HepG2 (cell line): ENCODE measurements around the gene CDV3. TPM values are rescaled to one million over a fixed set of nuclear protein-coding genes. Genes with fewer than 3 reads are reported as not detected.

Experiments
- AKAP8 ChIP-seq: sonication (generic); formaldehyde crosslinking; IDR thresholded peaks from 2 replicates; pipeline ENCODE4 v1.5.1; 2020; ENCODE audit warnings: mild to moderate bottlenecking, missing genetic modification reagents
- BCL6 ChIP-seq: IDR thresholded peaks from 2 replicates; pipeline ENCODE4 v1.6.1; 2016; ENCODE audit warnings: missing genetic modification reagents, missing compliant biosample characterization
- ELF3 ChIP-seq: IDR thresholded peaks from 2 replicates; pipeline ENCODE4 v1.6.1; 2016; ENCODE audit warnings: missing genetic modification reagents, missing compliant biosample characterization
- ELF4 ChIP-seq: sonication (generic); formaldehyde crosslinking; IDR thresholded peaks from 2 replicates; pipeline ENCODE4 v1.5.0; 2020; ENCODE audit warnings: missing genetic modification reagents, mild to moderate bottlenecking, moderate library complexity, borderline replicate concordance
- LCORL ChIP-seq, 2 experiments: fragments of 450-650 bp in 1 of 2; sonication (generic) in 1 of 2; formaldehyde crosslinking in 1 of 2; IDR thresholded peaks; 2 replicates each; pipeline versions ENCODE4 v1.5.0 to v1.6.1; 2017 to 2020; ENCODE audit warnings: antibody characterized with exemption in 1 of 2, missing genetic modification reagents in 1 of 2
- MAF1 ChIP-seq: sonication (generic); formaldehyde crosslinking; IDR thresholded peaks from 2 replicates; pipeline ENCODE4 v1.5.0; 2020; ENCODE audit warnings: missing genetic modification reagents, borderline replicate concordance
- MBD4 ChIP-seq: IDR thresholded peaks from 2 replicates; pipeline ENCODE4 v1.6.1; 2012; ENCODE audit warnings: low read length, inconsistent platforms, borderline replicate concordance
- MEIS2 ChIP-seq: sonication (generic); formaldehyde crosslinking; IDR thresholded peaks from 2 replicates; pipeline ENCODE4 v1.9.0; 2021; ENCODE audit warnings: mild to moderate bottlenecking, missing genetic modification reagents
- NCOA1 ChIP-seq: sonication (generic); formaldehyde crosslinking; IDR thresholded peaks from 2 replicates; pipeline ENCODE4 v1.9.0; 2021; ENCODE audit warnings: missing genetic modification reagents
- NFE2 ChIP-seq: sonication (generic); formaldehyde crosslinking; IDR thresholded peaks from 2 replicates; pipeline ENCODE4 v1.4.0; 2020; ENCODE audit warnings: missing genetic modification reagents
- NR2F6 ChIP-seq, 2 experiments: IDR thresholded peaks; 2 replicates each; pipeline ENCODE4 v1.6.1; 2016; ENCODE audit warnings: antibody characterized with exemption in 1 of 2, mild to moderate bottlenecking in 1 of 2
- PRDM4 ChIP-seq: sonication (generic); formaldehyde crosslinking; IDR thresholded peaks from 2 replicates; pipeline ENCODE4 v1.9.0; 2021; ENCODE audit warnings: missing genetic modification reagents, borderline replicate concordance
- RXRA ChIP-seq: sonication (generic); formaldehyde crosslinking; IDR thresholded peaks from 2 replicates; pipeline ENCODE4 v1.5.1; 2020; ENCODE audit warnings: missing genetic modification reagents
- SOX5 ChIP-seq: IDR thresholded peaks from 2 replicates; pipeline ENCODE4 v1.6.1; 2016; ENCODE audit warnings: borderline replicate concordance
- TOE1 ChIP-seq: sonication (generic); formaldehyde crosslinking; IDR thresholded peaks from 2 replicates; pipeline ENCODE4 v1.4.0; 2020; ENCODE audit warnings: mild to moderate bottlenecking, missing genetic modification reagents
- ZC3H4 ChIP-seq: sonication (generic); formaldehyde crosslinking; IDR thresholded peaks from 2 replicates; pipeline ENCODE4 v1.4.0; 2020; ENCODE audit warnings: missing genetic modification reagents, borderline replicate concordance
- ZSCAN30 ChIP-seq: sonication (generic); formaldehyde crosslinking; IDR thresholded peaks from 2 replicates; pipeline ENCODE4 v1.5.0; 2020; ENCODE audit warnings: mild to moderate bottlenecking, missing genetic modification reagents
- polyA plus RNA-seq, 8 experiments: library from polyadenylated mRNA; depleted of rRNA in 3 of 8; stranded (reverse) in 7 of 8; unstranded in 1 of 8; fragments of >200 nt; fragmentation: Illumina TruSeq in 4 of 8; extraction: Trizol in 4 of 8; gene quantifications; 2 replicates each; pipeline versions ENCODE4 v1.2.1 to v1.2.3, GENCODE V29; 2011 to 2016; ENCODE audit warnings: low read depth in 4 of 8, missing spikeins in 1 of 8, mixed read lengths in 1 of 8; ENCODE audit not compliant: insufficient read depth in 1 of 8
- total RNA-seq, 5 experiments: library from RNA; depleted of rRNA; stranded (reverse); fragments of >200 nt; fragmentation: Illumina TruSeq; extraction: Trizol; gene quantifications; 2 replicates each; pipeline ENCODE4 v1.2.3, GENCODE V29; 2016; ENCODE audit warnings: low read depth in 1 of 5

Gene CDV3
- total and polyA plus RNA-seq, 2 of the 13 experiments (the other 11 are each of a cell fraction or from before 2014, with no cell fraction given) = 46.6 to 145 TPM

GRCh38 chr3:133568294-133569014 is 5.0 kb upstream of the CDV3 start (continued):
- no peak for TF ChIP-seq MAF1 (CRISPR knock-in tag)
- no peak for TF ChIP-seq ZSCAN30
- peak; percentile 41; the same call in 1 of the 2 replicates for TF ChIP-seq SOX5 (CRISPR knock-in tag)
- peak; percentile 53; the same call in 1 of the 2 replicates for TF ChIP-seq NR2F6 (IDR thresholded peaks at IDR 0.05)
- TF ChIP-seq NR2F6 (CRISPR knock-in tag; IDR thresholded peaks at IDR 0.05) = peak; percentile 62
- TF ChIP-seq NFE2 (CRISPR knock-in tag) = no peak
- TF ChIP-seq MEIS2 = no peak
- no peak for TF ChIP-seq ELF3
- TF ChIP-seq NCOA1 = no peak
- TF ChIP-seq PRDM4 = no peak
- no peak for TF ChIP-seq ZC3H4
- no peak for TF ChIP-seq RXRA (CRISPR knock-in tag)
- no peak for TF ChIP-seq ELF4
- no peak for TF ChIP-seq LCORL (IDR thresholded peaks at IDR 0.05)
- TF ChIP-seq LCORL (CRISPR knock-in tag; IDR thresholded peaks at IDR 0.05) = no peak
- TF ChIP-seq AKAP8 (CRISPR knock-in tag) = no peak
- TF ChIP-seq TOE1 = no peak
- TF ChIP-seq BCL6 (CRISPR knock-in tag) = peak; percentile 70
- TF ChIP-seq MBD4 = no peak
